Esophagus muscularis mucosa (tissue), 3 donors: Measurements from ENCODE around the gene OR8B3.

Experiments used
- CTCF ChIP-seq, 3 experiments: fragments of 200-600 bp in 2 of 3; fragments of 450-650 bp in 1 of 3; sonication (generic) in 2 of 3; IDR thresholded peaks; one replicate each; pipeline ENCODE4 v1.5.1; 2017 to 2019; ENCODE audit warnings: antibody characterized with exemption in 3 of 3, mild to moderate bottlenecking in 2 of 3, moderate library complexity in 1 of 3
- POLR2A ChIP-seq: fragments of 450-650 bp; IDR thresholded peaks from one replicate; pipeline ENCODE4 v1.6.1; 2017; ENCODE audit warnings: antibody characterized with exemption, moderate library complexity, mild to moderate bottlenecking, low read depth
- POLR2AphosphoS5 ChIP-seq, 2 donors: sonication (generic); formaldehyde crosslinking; IDR thresholded peaks; one replicate each; pipeline ENCODE4 v1.6.1; 2017; ENCODE audit warnings: antibody characterized with exemption in 2 of 2

GRCh38 chr11:124359566-124359965 is 39.3 kb downstream of the OR8B3 start:
- no peak for TF ChIP-seq POLR2A
- no peak for TF ChIP-seq POLR2AphosphoS5 (IDR thresholded peaks at IDR 0.05)
- no peak for TF ChIP-seq CTCF (IDR thresholded peaks at IDR 0.05)
